ENCODE data around the gene CNPPD1. TPM values are rescaled to one million over a fixed set of nuclear protein-coding genes. Genes with fewer than 3 reads are reported as not detected.

CNPPD1 gene
- total RNA-seq, result 10 to 100 TPM; 64.4 to 72.4 (median 64.8) TPM
- 56.8 TPM for total RNA-seq (2013)

DNA sequence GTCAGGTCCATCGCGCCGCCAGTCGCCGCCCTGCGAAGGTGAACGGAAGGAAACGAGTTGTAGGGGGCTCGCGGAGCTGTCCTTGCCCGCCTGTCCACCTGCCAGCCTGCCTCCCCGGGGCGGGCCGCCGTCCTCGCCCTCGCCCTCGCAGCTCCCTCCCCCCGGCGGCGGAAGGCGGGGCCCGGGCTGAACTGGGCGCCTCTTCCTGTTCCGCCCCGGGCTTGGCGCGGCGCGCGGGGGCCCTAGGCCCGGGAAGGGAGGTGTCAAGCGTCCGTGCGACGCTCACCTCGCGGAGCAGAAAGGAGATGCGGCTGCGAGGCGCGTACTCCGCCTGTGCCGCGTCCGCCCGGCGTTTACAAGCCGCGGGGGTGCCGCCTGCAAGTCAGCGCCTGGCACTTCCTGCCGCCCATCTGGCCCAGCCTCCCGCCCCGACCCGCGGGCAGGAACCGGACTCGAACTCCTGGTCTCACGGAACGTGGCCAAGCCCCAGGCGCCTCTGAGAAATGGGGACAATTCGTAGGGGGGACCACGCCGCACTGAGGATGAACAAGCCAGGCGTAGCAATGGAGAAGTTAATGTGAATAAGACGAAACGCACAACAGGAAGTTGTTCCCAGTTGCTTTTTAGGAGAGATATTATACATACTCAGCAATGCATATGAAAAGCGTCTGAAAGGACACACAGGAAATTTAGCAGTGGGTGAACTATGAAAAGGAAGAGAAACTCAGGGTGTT lies at the start of gene CNPPD1:
TSS of gene CNPPD1 (minus strand) at position 108 of the 734 bp plus-strand sequence. CDS start at position 11, 97 bp downstream.
- intact Hi-C loops (cut with micrococcal nuclease), result loop anchor here (1.0 to 10.0 kb wide), 4 partner anchors 78 to 280 kb away; partner anchors contain the start of genes DNAJB2 and DNPEP
- Histone ChIP-seq H3K9me3 (ENCODE audit: control insufficient read depth, insufficient read depth, low read length) (no peaks in the 10 kb centered on the region), H3K36me3 (ENCODE audit: control insufficient read depth, insufficient read depth, low read length) (peaks cover 55% of the 10 kb centered on the region), H3K4me1 (ENCODE audit: control insufficient read depth, insufficient read depth, low read length) (peaks cover 43% of the 10 kb centered on the region), H3K27me3 (ENCODE audit: control insufficient read depth, insufficient read depth, low read length) (no peaks in the 10 kb centered on the region), H3K27ac (ENCODE audit: low read length) (peak within 1 kb of the TSS; percentile 98), H3K4me3 (ENCODE audit: low read length) (peak within 1 kb of the TSS; percentile 61)
- DNase-seq, result peak; percentile 85 to 94
- Mint-ChIP-seq H3K27me3 (ENCODE audit: low read depth in 2 of 2) (no peaks in the 10 kb centered on the region), H3K4me1 (peaks cover 47 to 72% of the 10 kb centered on the region in 2 donors), H3K4me3 (peak within 1 kb of the TSS; percentile 97), H3K9me3 (no peaks in the 10 kb centered on the region), H3K36me3 (peaks cover 9% of the 10 kb centered on the region), H3K27ac (peak within 1 kb of the TSS; percentile 99 to 100)
- ATAC-seq, result peak; percentile 72 to 89 (median 79)
- under 1% methylated on average over 69 of the region's 69 CpGs for WGBS (ENCODE audit: insufficient coverage)
- TF ChIP-seq, protein P1, sequence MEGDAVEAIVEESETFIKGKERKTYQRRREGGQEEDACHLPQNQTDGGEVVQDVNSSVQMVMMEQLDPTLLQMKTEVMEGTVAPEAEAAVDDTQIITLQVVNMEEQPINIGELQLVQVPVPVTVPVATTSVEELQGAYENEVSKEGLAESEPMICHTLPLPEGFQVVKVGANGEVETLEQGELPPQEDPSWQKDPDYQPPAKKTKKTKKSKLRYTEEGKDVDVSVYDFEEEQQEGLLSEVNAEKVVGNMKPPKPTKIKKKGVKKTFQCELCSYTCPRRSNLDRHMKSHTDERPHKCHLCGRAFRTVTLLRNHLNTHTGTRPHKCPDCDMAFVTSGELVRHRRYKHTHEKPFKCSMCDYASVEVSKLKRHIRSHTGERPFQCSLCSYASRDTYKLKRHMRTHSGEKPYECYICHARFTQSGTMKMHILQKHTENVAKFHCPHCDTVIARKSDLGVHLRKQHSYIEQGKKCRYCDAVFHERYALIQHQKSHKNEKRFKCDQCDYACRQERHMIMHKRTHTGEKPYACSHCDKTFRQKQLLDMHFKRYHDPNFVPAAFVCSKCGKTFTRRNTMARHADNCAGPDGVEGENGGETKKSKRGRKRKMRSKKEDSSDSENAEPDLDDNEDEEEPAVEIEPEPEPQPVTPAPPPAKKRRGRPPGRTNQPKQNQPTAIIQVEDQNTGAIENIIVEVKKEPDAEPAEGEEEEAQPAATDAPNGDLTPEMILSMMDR (IDR thresholded peaks at IDR 0.05), result no peak

DNA sequence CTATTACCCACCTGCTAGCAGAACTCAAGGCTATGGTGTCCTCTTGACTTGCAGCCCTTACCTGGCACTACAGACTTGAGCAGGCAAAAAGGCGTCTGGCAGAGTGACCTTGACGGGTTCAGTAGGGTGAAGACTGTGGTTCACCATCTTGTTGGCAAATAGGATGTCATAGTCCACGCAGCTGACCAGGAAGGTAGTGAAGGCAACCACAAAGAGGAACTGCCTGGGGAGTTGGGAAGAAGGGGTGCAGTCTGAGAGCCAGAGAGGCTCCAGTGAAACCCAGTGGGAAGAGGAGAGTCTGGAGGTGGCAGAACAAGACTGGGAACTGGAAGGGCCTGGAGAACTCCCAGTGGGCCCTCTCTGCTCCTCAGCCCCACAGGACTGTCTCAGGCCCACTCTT lies 48.6 kb upstream of the CNPPD1 start:
- Mint-ChIP-seq H3K4me3 (no peak overlapping the region), H3K9me3 (no peaks in the 10 kb centered on the region), H3K27ac (peak overlapping the region in 1 of 2 donors; percentile 24), H3K4me1 (peaks cover 27 to 43% of the 10 kb centered on the region in 2 donors), H3K36me3 (peaks cover 7% of the 10 kb centered on the region), H3K27me3 (ENCODE audit: low read depth in 2 of 2) (no peaks in the 10 kb centered on the region)
- Histone ChIP-seq H3K27ac (ENCODE audit: low read length) (no peak overlapping the region), H3K27me3 (ENCODE audit: control insufficient read depth, insufficient read depth, low read length) (no peaks in the 10 kb centered on the region), H3K4me1 (ENCODE audit: control insufficient read depth, insufficient read depth, low read length) (peaks cover 29% of the 10 kb centered on the region), H3K36me3 (ENCODE audit: control insufficient read depth, insufficient read depth, low read length) (peaks cover 56% of the 10 kb centered on the region), H3K9me3 (ENCODE audit: control insufficient read depth, insufficient read depth, low read length) (no peaks in the 10 kb centered on the region), H3K4me3 (ENCODE audit: low read length) (no peak overlapping the region)
- intact Hi-C loops (cut with micrococcal nuclease), result no loop called here
- no peak for ATAC-seq
- WGBS (ENCODE audit: insufficient coverage), result 50% methylated on average over 3 of the region's 3 CpGs
- no peak for DNase-seq
- TF ChIP-seq, protein P1 (IDR thresholded peaks at IDR 0.05), result no peak

DNA sequence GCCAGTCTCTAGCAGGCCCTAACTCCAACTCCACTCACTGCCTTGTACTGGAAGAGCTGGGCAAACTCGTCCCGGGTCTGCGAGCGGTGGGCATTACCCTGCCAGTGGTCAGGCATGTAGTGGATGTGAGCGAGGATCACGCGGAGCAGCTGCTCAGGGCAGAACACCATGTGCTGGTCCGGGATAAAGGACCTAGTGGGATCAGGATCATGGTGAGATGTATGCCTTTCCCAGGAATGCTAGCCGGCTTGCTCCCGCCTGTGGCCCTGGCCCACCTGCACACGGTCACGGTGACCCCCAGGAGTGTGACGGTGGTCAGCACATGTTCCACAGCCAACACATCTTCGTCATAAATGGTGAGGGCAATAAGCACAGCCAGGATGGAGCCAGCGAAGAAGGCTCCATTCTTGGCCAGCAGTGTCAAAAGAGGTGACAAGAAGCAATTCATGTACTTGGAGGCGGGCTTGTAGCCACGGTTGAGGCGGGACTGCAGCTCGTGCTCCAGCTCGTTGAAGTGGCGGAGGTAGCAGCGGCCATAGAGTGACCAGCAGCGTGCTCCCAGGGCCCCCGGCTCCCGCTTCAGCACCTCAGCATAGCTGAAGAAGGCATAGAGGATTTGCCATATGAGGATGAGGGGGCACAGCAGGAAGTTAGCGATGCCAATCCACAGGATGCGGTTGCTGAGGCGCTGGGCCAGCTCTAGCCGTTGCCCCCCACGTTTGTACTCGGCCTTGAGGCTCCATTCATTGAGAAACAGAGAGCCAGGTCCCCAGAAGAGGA lies 47.3 kb upstream of the CNPPD1 start:
- 96% methylated on average over 31 of the region's 31 CpGs for WGBS (ENCODE audit: insufficient coverage)
- H3K36me3 Mint-ChIP-seq, result peaks cover 7% of the 10 kb centered on the region
- TF ChIP-seq, protein P1 (IDR thresholded peaks at IDR 0.05), result no peak
- no peaks in the 10 kb centered on the region for H3K27me3 Mint-ChIP-seq (ENCODE audit: low read depth in 2 of 2)
- Histone ChIP-seq H3K4me3 (ENCODE audit: low read length) (no peak overlapping the region), H3K36me3 (ENCODE audit: control insufficient read depth, insufficient read depth, low read length) (peaks cover 60% of the 10 kb centered on the region), H3K9me3 (ENCODE audit: control insufficient read depth, insufficient read depth, low read length) (no peaks in the 10 kb centered on the region), H3K27me3 (ENCODE audit: control insufficient read depth, insufficient read depth, low read length) (no peaks in the 10 kb centered on the region), H3K4me1 (ENCODE audit: control insufficient read depth, insufficient read depth, low read length) (peaks cover 33% of the 10 kb centered on the region), H3K27ac (ENCODE audit: low read length) (no peak overlapping the region)
- no peak overlapping the region for H3K27ac Mint-ChIP-seq
- H3K4me1 Mint-ChIP-seq, result peaks cover 15 to 36% of the 10 kb centered on the region in 2 donors
- no peak for ATAC-seq
- DNase-seq, result no peak
- H3K4me3 Mint-ChIP-seq, result no peak overlapping the region
- H3K9me3 Mint-ChIP-seq, result no peaks in the 10 kb centered on the region
- intact Hi-C loops (cut with micrococcal nuclease), result no loop called here

Data from natural killer cell (primary cell).